GM21723 (cell line): ENCODE data around the gene AGPAT4.
"Not testable (repeated sequence)": the region's sequence is repeated elsewhere in the genome, so short reads cannot be mapped to it uniquely, and the experiment has no call there.

ENCODE experiments used
- ATAC-seq: cut with Tn5 transposase; IDR thresholded peaks from one replicate; pipeline ENCODE4 v1.9.1; 2021; ENCODE audit warnings: mild to moderate bottlenecking, moderate library complexity; ENCODE audit not compliant: unreplicated experiment

The AGPAT4 gene

DNA sequence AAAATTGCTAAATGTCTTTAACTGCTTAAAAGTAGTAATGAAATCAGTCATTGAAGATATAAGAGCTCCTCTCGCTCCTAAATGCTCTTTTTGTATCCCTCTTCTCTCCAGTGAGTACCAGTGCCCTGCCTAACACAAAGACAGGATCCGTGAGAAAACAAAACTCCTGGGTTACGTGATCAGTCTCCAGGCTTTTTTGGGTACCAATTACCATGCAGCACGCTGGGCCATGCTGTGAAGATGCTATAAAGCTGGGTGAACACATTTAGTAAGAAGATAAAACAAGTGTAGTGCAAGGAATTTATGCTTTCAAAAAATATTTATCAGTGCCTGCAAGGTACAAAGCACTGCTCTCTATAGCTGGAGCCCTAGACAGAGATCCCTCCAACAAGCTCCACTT, 66.7 kb downstream of the AGPAT4 start:
- no peak for ATAC-seq

- ATAC-seq = no peak
Observed at GRCh38 chr6:161204866-161205557, 68.8 kb downstream of the AGPAT4 start.

DNA sequence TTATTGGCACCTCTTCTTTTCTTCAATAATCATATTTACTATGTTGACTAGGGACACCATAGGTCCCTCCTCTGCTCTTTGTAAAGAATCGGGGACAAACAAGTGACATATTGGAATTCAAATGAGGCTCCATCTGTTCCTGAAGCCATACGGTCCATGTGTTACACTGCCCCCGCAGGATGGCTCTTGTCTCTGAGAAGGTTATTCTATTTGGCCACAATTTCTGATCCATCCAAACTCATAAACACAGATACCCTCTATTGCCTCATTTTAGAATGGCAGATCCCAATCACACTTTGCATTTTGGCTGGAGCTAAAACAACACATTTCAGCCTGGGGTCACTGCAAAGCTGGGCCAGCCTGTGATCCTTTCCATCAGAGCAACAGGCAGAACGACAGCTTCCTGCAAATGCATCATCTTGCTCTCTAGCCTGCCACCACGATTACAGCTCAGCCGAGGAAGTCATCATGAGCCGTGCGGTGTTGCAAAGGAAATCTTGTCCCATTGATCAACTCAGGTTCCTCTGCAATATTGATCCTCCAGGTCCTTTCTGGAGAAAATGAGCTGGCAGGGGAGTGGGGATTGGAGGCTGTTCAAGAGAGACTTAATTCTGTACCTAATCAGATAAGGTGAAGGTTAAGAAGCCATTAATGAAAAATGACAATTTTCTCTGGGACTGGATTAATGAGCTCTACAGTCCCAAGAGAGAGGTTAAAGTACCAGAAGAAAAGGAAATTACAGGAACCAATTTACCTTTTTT, 73.1 kb downstream of the AGPAT4 start:
- ATAC-seq = no peak

DNA sequence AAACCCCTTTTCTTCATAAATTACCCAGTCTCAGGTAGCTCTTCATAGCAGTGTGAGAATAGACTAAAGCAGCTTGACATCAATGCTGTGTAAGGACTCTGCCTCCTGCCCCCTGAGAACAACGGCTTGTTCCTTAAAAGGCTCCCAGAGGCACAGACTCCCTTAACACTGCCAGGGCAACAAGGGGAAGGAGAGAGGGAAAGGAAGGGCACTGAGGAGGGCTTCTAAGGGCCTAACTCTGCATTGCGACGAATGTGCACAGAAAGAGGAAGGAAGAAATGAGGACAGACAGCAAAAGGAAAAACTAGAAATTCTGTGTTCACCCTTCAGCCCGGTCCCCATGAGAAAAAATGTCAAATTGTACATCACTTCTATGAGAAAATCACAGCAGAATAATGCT, 74.0 kb downstream of the AGPAT4 start:
- no peak for ATAC-seq

- no peak for ATAC-seq
Observed at GRCh38 chr6:161198783-161199460, 74.9 kb downstream of the AGPAT4 start.

DNA sequence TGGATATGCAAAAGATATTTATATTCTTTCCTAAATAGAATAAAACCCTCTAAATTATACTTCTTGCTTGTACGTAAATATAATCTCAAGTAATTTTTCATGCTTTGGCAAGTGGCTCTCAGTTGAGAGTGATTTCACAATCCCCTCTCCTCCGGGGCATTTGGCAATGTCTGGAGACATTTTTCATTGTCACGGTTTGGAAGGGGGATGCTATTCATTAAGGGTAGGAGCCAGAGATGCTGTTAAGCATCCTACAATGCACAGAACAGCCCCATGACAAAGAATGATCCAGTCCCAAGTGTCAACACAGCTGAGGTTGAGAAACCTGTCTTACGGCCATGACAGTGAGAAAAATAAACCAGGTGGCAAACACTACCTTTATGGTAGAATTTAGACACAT, 75.7 kb downstream of the AGPAT4 start:
- no peak for ATAC-seq

- no peak for ATAC-seq
Observed at GRCh38 chr6:161195386-161195785, 78.5 kb downstream of the AGPAT4 start.

DNA sequence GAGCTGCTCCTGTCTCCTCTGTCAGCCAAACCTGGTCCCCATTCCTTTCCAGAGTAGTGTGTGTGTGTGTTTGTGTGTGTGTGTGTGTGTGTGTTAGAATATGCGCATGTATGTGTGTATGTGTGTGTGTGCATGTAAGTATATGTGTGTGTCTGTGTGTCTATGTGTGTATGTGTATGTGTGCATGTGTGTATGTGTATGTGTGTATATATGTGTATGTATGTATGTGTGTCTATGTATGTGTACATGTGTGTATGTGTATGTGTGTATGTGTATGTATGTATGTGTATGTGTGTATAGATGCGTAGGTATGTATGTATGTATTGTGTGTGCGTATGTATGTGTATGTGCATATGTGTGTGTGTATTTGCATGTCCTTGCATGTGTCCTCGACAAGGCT, 79.5 kb downstream of the AGPAT4 start:
- ATAC-seq = no peak

DNA sequence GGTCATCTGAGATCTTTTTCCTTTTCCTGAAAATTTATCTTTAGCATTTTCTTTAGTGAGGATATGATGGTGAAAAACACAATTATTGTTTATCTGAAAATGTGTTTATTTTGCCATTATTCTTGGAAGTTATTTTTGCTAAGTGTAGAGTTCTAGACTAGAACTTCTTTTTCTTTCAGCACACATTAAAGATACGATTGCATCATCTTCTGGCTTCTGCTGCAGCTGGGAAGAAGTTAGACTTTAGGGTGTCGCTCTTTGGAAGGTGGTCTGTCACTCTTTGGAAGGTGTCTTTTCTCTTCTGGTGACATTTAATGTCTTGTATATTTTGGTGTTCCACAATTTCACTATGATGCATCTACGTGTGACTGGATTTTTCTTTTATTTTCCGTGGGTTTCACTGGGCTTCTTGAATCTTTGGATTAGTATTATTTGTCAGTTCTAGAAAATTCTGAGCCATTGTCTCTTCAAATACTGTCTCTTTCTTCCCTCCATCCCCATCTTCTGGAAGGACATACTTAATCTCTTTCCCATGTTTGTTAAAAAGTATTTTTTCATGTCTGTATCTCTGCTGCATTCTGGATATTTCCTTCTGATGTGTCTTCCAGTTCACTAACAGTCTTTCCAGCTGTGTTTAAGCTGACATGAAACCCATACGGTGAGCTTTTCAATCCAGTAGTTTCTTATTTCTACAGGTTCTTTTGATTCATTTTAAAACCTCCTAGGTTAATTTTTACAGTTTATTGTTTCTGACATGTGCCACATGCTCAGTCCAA, 81.0 kb downstream of the AGPAT4 start:
- ATAC-seq = no peak

DNA sequence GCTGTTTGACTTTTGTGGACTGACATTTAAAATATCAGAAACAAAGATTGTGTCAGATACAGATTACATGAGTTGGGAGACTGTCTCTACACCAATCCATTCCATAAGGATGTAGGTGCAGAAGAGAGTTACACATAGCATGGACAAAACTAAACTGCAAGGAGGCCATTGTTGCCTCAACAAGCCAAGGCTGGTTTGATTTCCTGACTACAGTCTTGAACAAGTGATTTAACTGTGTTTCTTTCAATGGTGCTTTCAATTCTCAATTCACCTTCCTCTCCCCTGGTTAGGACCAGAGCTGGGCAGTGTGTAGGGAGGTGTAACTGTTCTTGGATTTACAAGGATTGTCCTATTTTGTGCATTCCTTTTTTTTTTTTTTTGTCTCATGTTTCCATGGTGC, 82.2 kb downstream of the AGPAT4 start:
- no peak for ATAC-seq

- ATAC-seq = no peak
Observed at GRCh38 chr6:161191007-161191406, 82.9 kb downstream of the AGPAT4 start.

DNA sequence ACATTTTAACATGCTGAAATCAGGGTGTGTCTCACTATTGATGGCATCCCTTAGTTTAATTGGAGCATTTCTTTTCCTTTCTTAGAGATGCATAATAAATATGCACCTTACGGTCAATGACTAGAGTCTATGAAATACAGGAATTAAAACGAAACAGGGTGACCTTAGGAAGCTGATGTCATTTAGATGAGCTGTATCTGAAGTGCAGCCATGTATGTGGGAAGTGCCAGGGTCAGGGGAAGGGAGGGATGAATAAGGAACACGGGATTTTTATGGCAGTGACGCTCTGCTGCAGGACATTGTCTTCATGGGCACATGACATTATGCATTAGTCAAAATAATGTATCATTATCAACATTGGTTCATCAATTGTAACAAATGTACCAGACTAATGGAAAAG, 84.0 kb downstream of the AGPAT4 start:
- no peak for ATAC-seq

DNA sequence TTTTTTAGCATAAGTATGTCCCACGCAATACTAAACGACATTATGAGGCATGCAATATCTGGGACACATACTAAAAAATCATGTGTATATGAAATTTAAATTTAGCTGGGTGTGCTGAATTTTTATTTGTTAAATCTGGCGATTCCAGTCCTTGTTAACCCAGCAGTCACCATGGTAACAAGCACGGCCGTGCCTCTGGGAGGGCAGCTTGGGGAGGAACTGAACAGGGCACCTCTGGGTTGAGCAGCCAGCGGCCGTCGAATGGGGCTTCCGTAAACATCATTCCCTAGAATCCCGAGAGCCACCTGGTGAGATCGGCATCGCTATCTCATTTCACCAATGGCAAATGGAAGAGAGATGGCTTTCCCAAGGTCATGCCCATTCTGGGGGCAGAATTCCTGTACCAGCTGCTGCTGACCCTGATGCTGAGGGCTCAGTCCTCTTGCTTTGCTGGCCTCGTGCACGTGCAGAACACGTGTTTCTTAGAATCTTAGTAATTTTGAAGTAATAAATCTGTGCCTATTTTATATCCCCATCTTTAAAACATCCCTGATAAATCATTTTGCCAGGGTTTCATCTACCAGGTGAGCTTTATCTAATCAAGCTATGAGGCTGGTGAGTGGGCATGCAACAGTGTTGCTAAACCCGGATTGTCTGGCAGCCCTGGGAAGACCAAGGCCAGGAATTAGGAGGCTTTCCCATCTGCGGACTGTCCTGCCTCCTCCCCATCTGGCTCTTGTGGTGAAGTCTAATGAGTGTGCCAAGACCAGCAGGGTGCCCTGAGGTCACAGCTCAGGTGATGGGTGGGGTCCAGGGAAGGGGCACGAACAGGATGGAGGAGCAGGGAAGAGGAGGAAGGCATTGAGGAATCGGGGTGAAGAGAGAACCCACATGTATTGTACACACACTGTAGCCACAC, 85.1 kb downstream of the AGPAT4 start:
- ATAC-seq = no peak

GRCh38 chr6:161186173-161186769, 87.6 kb downstream of the AGPAT4 start:
- no peak for ATAC-seq

DNA sequence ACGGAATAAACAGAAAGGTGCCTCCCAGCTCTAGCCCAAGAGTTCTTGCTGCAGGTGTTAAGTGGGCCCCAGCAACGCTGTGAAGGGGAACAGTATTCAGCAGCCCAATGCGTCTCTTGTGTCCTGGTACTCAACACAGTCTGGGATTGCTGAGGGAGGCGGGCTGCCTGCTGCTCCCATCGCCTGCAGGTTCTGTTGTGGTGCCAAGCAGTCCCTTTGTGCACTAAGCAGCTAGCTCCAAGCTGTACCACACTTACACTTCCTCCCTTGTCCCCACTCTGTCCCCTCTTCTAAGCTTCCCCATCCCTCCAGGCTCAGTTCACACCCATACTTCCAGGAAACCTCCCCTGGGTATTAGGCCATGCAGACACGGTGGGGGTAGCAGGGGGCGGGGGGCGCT, 92.7 kb downstream of the AGPAT4 start:
- ATAC-seq = no peak

- ATAC-seq = not testable (repeated sequence)
Observed at GRCh38 chr6:161178155-161178554, 95.7 kb downstream of the AGPAT4 start.

GRCh38 chr6:161176428-161176827, 97.4 kb downstream of the AGPAT4 start:
- ATAC-seq = not testable (repeated sequence)

GRCh38 chr6:161172769-161173168, 101.1 kb downstream of the AGPAT4 start:
- ATAC-seq = not testable (repeated sequence)

DNA sequence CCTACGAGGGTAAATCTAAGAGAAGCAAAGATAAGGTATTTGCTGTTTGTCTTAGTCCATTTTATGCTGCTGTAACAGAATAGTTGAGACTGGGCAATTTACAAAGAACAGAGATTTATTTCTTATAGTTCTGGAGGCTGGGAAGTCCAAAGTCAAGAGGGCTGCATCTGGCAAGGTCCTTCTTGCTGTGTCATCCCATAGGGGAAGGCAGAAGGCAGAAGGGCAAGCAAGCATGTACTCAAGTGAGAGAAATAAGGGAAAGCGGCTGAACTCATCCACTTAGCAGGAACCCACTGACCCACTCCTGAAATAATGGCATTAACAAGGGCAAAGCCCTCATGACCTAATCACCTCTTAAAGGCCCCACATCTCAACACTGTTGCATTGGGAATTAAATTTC, 102.7 kb downstream of the AGPAT4 start:
- ATAC-seq = no peak

DNA sequence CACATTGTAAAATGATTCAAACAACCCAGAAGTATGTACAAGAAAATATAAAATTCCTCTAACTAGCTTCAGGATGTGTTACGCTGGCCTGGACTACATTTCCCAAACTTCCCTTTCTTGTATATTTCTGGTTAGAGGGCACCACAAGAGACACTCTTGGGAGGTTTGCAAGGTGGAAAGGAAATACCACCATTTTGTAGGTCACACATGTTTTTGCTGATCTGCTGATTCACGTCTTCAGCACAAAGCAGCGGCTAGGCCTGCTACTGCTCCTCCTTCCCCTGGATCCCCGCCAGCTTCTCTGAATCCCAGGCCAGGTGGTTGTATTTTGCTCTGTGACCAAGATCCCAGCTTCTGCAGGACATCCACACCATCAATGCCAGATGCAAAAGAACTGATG, 104.2 kb downstream of the AGPAT4 start:
- no peak for ATAC-seq
